Right lobe of liver (tissue), 6 donors: Measurements from ENCODE around the gene C22orf42. TPM values are rescaled to one million over a fixed set of nuclear protein-coding genes. Genes with fewer than 3 reads are reported as not detected.
"Not testable (repeated sequence)": the region's sequence is repeated elsewhere in the genome, so short reads cannot be mapped to it uniquely, and the experiment has no call there.

Experiments
- ATAC-seq, 4 donors: fragments of 200-7000 bp; cut with Tn5 transposase; one replicate each; pipeline ENCODE4 v1.9.1; 2020; ENCODE audit warnings: mild to moderate bottlenecking in 4 of 4, moderate library complexity in 4 of 4
- DNase-seq, 3 donors: peaks; one replicate each; pipeline ENCODE4 v3.0.0-alpha.2; 2020
- H3K27ac ChIP-seq, 3 donors: fragments of 200-600 bp; one replicate each; pipeline ENCODE4 v1.8.0; 2022
- H3K27me3 ChIP-seq, 2 donors: fragments of 200-600 bp; one replicate each; pipeline ENCODE4 v1.8.0; 2022
- H3K36me3 ChIP-seq, 4 donors: fragments of 200-600 bp; sonication (generic) in 1 of 4; one replicate each; pipeline versions ENCODE4 v1.5.1 to v1.8.0; 2017 to 2022; ENCODE audit warnings: control low read depth in 1 of 4
- H3K4me1 ChIP-seq, 4 donors: fragments of 200-600 bp; sonication (generic) in 1 of 4; one replicate each; pipeline versions ENCODE4 v1.5.1 to v1.8.0; 2017 to 2022; ENCODE audit warnings: control low read depth in 1 of 4
- H3K4me3 ChIP-seq, 3 donors: fragments of 200-600 bp; one replicate each; pipeline ENCODE4 v1.8.0; 2022
- H3K9me3 ChIP-seq, 4 donors: fragments of 200-600 bp; sonication (generic) in 1 of 4; one replicate each; pipeline versions ENCODE4 v1.5.1 to v1.8.0; 2017 to 2022; ENCODE audit warnings: control low read depth in 1 of 4
- CTCF ChIP-seq, 4 donors: fragments of 200-600 bp in 3 of 4; fragments of 450-650 bp in 1 of 4; IDR thresholded peaks; one replicate each; pipeline versions ENCODE4 v1.5.1 to v1.8.0; 2016 to 2022; ENCODE audit warnings: antibody characterized with exemption in 4 of 4, mild to moderate bottlenecking in 2 of 4
- POLR2A ChIP-seq: fragments of 450-650 bp; IDR thresholded peaks from one replicate; pipeline ENCODE4 v1.6.1; 2017; ENCODE audit warnings: antibody characterized with exemption, mild to moderate bottlenecking
- WGBS: methylation state at CpG from one replicate; pipeline ENCODE4 v1.1.6; 2018; ENCODE audit warnings: low coverage, low lambda C conversion rate; ENCODE audit not compliant: insufficient coverage; ENCODE audit errors: missing lambda C conversion rate; 5-methylcytosine and 5-hydroxymethylcytosine counted together
- intact Hi-C, 2 donors: fragments of 100-400 bp; cut with DNase I; formaldehyde crosslinking; loops; one replicate each; pipeline versions ENCODE4 v1.11.2 to v1.14.1; 2022
- total RNA-seq, 6 experiments: library from RNA; depleted of rRNA in 2 of 6; stranded (reverse); fragments of >200 nt in 2 of 6; fragmentation: NEBNext Ultra II Directional in 3 of 6; extraction: Animal tissue kit (Norgen Biotek cat#: 25700) in 3 of 6; gene quantifications; one replicate each; pipeline versions ENCODE4 v1.1.0 to v1.2.4, GENCODE V29; 2016 to 2023
- donor health status: DM: no; HTN: yes; CAD: no.
- donor health status: DM: no; HTN: no; CAD: no.
- donor health status: DM: no; HTN: no; CAD: no.
- donor health status: DM: no; HTN: yes; CAD: no.
- donor health status: DM: no; HTN: yes; CAD: no.

Gene C22orf42
- total RNA-seq, 6 experiments from 2014 or later = not detected

GRCh38 chr22:32151641-32152040 is 7.5 kb downstream of the C22orf42 start:
- DNase-seq, H3K27ac ChIP-seq, H3K36me3 ChIP-seq, H3K9me3 ChIP-seq, H3K27me3 ChIP-seq, intact Hi-C loops, H3K4me1 ChIP-seq, H3K4me3 ChIP-seq, ATAC-seq: not testable (repeated sequence)
- 41% methylated on average over 5 of the region's 6 CpGs for WGBS

GRCh38 chr22:32150647-32151046 is 8.5 kb downstream of the C22orf42 start:
- H3K4me3 ChIP-seq, H3K27ac ChIP-seq, H3K36me3 ChIP-seq, H3K4me1 ChIP-seq, intact Hi-C loops, ATAC-seq, H3K27me3 ChIP-seq, H3K9me3 ChIP-seq, DNase-seq: not testable (repeated sequence)
- 46% methylated on average over 7 of the region's 7 CpGs for WGBS

DNA sequence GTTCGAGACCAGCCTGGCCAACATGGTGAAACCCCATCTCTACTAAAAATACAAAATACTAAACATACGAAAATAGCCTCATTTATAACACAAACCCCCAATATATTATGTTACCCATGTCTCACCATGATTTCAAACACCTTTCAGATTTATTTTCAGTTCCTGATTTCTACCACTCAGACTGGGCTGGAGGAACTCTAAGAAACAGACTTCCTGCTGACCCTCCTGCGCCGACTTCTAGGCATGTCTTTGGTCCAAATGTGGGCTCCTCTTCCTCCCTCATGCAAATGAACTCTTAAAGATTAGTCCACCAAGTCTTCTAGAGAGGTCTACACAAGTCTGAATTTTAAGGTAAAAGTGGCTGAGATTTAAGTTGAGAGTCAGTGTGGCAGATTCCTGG is 10.7 kb downstream of the C22orf42 start:
- H3K4me3 ChIP-seq, H3K4me1 ChIP-seq, DNase-seq, H3K27me3 ChIP-seq, H3K36me3 ChIP-seq, H3K9me3 ChIP-seq, H3K27ac ChIP-seq, intact Hi-C loops, ATAC-seq: not testable (repeated sequence)
- WGBS = 81% methylated on average over 3 of the region's 4 CpGs

- H3K36me3 ChIP-seq, DNase-seq, H3K27ac ChIP-seq, intact Hi-C loops, H3K4me3 ChIP-seq, ATAC-seq, H3K9me3 ChIP-seq, H3K4me1 ChIP-seq, H3K27me3 ChIP-seq: not testable (repeated sequence)
- no CpG with 5 or more reads among the region's 8 CpGs for WGBS
Measured at GRCh38 chr22:32147128-32147527, 12.0 kb downstream of the C22orf42 start.

DNA sequence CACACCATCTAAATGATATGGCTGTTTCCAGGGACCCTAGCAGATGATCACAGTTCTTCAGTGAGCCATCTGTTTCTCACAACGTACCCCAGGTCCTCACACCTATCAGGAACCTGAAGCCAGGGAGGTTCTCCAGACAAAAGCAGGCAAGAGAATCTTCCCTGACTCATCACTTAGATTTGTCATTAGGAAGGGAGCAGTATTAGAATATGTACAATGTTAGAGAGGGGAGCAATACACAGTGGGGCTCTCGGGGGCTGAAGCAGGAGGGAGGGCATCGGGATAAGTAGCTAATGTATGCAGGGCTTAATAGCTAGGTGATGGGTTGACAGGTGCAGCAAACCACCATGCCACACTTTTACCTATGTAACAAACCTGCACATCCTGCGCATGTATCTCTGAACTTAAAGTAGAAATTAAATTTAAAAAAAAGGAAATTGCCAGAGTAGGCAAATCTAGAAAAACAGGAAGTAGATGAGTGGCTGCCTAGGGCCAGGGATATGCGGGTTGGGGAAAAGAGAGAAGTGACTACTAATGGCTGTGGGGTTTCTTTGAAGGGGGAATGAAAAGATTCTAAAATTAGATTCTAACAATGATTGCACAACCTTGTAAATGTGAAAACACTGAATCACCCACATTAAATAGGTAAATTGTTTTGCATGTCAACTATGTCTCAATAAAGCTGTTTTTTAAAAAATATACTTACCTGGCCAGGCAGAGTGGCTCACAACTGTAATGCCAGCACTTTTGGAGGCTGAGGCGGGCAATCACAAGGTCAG is 14.4 kb downstream of the C22orf42 start:
- intact Hi-C loops = no loop called here
- Histone ChIP-seq H3K4me1 (no peaks in the 10 kb centered on the region), H3K4me3 (no peak overlapping the region), H3K9me3 (no peaks in the 10 kb centered on the region), H3K27me3 (no peaks in the 10 kb centered on the region), H3K27ac (no peak overlapping the region), H3K36me3 (no peaks in the 10 kb centered on the region)
- TF ChIP-seq CTCF (IDR thresholded peaks at IDR 0.05) (no peak), POLR2A (no peak)
- no peak for DNase-seq
- 53% methylated on average over 6 of the region's 6 CpGs for WGBS
- ATAC-seq = peak in 2 of 4 donors; percentile 34 to 43

DNA sequence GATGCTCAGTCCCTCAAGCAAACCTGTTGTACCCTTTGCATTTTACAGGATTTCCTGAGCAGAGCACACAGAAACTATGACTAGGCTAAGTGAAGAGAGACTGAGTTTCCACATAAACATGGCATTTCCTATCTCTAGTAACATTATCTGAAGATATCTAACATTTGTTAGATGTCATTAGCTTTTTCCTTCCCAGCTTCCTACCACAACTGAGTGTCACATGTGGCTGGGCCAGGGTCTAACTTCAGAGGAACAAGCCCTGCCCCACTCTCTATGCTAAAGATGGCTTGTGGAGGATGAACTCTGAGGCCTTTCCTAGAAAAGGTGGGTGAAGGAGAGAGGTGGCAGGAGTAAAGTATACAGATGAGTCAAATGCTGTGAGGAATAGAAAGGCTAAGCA is 16.5 kb downstream of the C22orf42 start:
- ATAC-seq (no peak), DNase-seq (no peak)
- Histone ChIP-seq H3K4me3 (no peak overlapping the region), H3K27ac (no peak overlapping the region), H3K9me3 (no peaks in the 10 kb centered on the region), H3K27me3 (no peaks in the 10 kb centered on the region), H3K4me1 (no peaks in the 10 kb centered on the region), H3K36me3 (no peaks in the 10 kb centered on the region)
- TF ChIP-seq CTCF (IDR thresholded peaks at IDR 0.05) (no peak), POLR2A (no peak)
- intact Hi-C loops = no loop called here
